Measurements from ENCODE around the gene BBOX1. TPM values are rescaled to one million over a fixed set of nuclear protein-coding genes. Genes with fewer than 3 reads are reported as not detected.

BBOX1 gene
- polyA plus RNA-seq, 1 donor: 0.37 TPM

DNA sequence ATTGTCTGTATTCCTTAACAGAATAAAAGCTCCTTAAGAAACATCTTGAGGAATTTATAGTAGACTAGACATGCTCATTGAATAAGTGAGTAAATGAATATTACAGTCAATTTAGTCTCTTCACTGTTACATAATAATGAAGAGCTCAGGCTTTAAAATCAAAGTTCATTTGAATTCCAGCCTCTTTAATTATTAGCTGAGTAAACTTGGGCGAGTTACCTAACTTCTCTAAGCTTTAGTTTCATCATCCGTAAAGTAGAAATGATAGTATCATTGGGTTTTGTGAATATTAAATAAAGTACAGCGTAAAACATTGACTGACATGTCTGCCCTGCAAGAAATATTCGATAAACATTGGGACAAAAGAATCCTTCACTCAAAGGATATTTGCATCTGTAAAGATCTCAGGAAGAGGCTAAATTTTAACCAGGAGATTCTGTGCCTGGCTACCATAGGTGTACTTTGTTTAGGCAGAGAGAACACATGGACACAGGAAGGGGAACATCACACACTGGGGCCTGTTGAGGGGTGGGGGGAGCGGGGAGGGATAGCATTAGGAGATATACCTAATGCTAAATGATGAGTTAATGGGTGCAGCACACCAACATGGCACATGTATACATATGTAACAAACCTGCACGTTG is 15.2 kb upstream of the BBOX1 start:
- DNase-seq (ENCODE audit: low read depth): no peak

DNA sequence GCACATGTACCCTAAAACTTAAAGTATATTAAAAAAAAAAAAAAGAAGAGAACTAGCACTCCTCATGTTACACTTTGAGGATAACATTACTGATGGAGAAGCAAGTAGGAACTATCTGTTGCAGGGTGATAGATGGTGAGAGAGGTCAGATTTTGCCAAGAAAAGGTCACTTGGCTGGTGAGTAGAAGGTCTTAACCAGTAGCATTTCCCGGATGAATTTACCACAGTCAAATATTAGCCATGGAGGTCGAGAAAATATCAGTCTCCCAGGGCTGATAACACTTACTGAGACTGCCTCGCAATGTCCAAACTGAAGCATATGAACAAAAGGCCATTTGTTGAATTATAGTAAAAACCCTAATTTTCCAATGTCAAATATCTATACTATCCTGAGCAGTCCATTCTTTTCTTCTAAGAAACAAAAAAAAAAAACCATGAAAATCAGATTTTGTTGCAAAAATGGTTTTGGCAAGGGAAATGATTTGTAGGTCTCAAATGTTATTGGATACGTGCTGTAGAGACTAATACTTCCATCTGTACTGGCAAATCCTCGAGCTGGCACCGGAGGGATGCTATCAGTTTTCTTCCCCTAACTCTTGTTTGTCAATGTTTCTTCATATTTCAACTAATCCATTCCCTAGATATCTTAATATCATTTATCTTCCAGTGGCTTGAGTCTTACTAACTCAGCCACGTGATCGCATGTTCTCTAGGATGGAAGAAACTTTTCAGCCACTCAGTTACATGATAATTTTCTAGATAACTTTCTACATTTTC is 14.5 kb upstream of the BBOX1 start:
- no peak for DNase-seq (ENCODE audit: low read depth)

DNA sequence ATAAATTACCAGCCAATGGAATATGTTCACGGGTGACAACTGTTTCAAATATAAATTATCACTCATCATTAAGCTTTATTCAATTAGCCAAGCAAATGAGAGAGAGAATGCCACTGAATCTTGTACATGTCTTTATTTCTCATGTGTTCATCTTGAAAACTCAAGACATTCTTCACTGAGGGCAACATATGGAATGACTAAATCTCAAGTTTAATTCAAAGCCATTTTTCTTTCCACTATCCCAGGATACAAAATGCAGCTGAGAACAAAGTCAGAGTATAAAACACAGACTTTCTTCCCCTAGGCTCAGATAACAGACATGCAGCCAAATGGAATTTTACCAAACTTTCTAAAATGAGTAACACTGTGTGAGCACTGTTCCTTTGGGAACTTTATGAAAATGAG is 12.1 kb upstream of the BBOX1 start:
- DNase-seq (ENCODE audit: low read depth): peak; percentile 83

DNA sequence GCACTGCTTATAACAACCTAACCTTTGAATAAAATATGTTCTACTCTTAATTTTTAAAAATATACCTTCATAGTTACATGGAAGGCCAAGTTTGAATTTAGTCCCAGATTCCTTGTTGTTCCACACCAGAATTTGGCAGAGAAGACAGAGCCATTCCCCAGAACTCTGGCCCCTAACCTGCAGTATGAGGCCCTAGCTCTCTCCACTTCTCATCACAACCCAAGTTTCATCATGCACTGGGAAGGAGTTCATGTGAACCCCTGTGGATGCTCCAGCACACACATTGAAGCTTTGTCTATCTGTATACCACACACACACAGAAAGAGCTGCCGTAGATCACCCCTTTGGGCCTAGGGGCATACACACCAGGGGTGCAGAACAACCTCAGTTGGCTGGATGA is 10.6 kb upstream of the BBOX1 start:
- no peak for DNase-seq (ENCODE audit: low read depth)

DNA sequence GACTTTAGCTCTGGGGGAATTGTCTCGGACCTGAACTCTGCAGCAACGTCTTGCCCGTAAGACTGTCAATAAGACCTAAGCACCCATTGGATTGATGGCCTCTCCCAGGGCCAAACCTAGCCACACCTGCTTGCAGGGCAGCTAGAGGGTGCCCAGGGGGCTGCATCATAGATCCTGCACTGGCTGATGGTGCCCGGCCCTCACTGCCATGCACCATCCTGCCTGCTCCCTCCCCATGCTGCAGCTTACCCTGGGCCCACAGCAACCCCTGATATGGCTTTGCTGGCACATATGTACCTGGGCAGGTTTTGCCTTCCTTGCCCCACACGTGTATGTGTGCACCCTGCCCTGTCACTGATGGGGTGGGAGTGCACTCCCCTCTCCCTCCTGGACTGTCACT is 8.9 kb upstream of the BBOX1 start:
- no peak for DNase-seq (ENCODE audit: low read depth)

DNA sequence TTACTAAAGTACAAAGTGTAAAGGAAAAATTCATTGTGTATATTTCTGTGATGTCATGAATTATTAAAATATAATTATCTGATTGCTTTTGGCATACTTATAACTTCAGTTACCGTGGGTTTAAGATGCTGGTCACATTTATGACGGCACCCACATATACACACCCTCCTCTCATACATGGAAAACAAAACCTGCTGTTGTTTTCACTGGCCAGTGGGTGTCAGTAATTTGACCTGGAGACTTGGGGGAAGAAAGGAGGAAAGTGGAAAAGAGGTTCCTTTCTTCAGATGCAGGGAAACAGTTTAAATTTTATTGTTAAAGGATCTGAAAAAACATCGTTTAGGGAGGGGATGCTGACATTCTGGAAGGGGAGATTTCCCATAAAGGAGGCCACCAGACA is 742 bp upstream of the BBOX1 start:
- DNase-seq (ENCODE audit: low read depth): no peak

DNA sequence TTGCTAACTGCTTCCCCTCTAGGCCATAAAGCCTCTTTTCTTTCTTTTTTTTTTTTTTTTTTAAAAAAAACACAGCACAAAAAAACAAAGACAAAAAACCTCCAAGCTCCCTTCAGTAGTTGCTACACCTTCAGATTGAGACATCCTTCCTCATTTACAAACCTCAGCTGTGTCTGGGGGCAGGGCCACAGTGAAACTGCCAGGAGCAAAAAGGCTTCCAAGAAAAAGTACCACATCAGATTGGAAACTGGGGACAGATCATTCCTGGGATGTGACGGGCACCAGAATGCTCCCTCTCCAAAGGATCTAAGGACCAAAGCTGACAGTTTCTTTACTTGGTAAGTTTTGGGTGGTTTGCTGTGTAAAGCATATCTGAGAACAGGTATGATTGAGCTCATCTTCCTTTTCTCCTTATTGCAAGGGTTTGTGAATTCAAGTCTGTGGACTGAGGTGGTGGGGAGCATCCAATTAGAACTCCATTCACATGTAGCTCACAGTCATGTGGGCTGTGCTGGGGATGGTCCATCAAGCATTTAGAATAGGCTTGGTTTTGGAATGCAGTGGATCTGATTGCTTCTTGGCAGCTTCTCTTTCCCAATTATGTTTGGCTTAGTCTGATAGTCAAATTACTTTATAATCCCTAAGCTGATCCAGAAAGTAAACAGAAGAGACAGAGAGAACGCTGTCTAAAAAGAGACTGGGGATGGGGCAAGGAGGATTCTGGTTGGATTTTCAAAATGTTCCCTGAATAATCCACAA is 705 bp downstream of the BBOX1 start:
- DNase-seq (ENCODE audit: low read depth): no peak

DNA sequence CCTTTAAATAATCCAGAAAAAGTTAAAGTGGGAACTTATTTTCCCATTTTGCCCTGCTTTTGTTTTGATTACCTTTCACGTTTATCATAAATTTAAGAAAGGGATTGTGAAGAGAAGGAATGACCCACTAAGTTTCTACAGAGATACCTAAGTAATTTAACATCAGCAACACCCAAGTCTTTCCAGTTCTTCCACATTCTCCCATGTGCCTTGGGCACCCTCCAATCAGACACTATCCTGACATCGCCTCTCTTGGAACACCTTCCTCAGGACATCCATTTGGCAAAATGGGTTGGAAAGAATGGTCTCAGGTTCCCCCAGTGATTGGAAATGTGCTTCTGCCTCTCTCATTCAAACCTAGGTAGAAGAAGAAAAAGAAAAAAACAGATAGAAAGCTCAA is 6.3 kb downstream of the BBOX1 start:
- DNase-seq (ENCODE audit: low read depth): no peak

DNA sequence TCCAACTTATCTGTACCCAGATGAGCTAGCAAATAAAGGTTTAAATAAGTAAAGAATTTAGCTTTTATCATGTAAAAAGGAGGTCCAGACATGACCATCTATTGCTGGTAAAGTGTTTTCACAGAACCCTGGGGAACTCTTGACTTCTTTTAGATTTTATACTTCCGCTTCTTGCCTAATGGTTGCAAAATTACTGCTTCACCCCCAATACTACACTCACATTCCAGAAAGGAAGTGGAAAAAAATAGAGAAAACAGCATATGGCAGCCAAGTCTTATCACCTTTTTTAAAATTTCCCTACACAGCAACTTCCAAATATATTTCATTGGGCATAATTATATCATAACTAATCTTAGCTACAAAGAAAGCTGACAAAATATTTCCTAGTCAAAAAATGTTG is 12.1 kb downstream of the BBOX1 start:
- DNase-seq (ENCODE audit: low read depth): no peak

DNA sequence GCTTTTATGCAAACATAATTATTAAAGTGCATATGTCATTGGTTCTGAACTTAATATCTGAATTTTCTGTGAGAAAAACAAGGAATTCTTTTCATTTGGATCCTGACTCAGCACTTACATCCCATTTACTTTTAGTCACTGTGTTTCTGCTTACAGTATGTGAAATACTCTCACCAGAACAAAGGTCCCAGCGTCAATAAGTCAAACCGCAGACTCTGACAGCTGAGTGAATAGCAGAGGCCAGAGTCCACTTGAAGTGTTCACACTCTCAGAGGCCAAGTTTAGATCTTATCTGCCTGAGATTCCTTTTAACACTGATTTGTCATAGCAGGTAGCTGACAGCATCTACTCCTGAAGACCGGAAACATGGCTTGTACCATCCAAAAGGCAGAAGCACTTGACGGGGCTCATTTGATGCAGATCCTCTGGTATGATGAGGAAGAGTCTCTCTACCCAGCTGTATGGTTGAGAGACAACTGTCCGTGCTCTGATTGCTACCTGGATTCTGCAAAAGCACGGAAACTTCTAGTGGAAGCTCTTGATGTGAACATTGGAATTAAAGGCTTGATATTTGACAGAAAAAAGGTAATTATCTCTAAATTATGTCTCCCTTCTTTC is 14.6 kb downstream of the BBOX1 start:
- DNase-seq (ENCODE audit: low read depth): no peak

DNA sequence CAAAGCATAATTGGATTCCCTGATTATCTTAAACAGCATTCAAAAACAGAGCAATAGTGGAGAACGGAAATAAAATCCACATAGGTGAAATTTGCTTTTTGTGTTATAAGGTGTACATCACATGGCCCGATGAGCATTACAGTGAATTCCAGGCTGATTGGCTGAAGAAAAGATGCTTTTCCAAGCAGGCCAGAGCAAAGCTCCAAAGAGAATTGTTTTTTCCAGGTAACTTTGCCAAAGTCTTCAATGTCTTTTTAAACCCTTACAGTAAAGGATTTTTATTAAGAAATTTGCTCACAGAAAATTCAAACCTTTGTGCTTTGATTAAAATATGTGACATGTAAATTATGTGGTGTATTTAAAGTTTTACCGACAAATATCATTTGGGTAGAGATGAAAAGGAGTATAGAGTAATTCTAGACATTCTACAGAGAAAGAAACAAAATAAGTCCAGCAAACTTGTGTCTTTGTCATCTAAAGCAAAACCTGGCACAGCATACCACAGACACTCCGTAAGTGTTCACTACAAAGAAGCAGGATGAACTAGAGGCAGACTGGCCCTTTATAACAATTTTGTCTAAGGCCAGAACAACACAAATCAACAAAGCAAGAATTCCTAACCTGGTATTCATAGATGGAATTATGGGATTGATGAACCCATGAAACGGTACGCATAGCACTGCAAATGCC is 16.6 kb downstream of the BBOX1 start:
- DNase-seq (ENCODE audit: low read depth): no peak

DNA sequence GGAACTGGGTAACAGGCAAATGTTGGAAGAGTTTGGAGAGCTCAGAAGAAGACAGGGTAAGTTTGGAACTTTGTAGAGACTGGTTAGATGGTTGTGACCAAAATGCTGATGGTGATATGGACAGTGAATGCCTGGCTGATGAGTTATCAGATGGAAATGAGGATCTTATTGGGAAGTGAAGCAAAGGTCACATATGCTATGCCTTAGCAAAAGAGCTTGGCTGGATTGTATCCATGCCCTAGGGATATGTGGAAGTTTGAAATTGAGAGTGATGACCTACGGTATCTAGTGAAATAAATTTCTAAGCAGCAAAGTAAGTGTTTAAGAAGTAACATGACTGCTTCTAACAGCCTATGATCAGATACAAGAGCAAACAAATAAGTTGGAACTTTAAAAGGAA is 17.8 kb downstream of the BBOX1 start:
- DNase-seq (ENCODE audit: low read depth): no peak

DNA sequence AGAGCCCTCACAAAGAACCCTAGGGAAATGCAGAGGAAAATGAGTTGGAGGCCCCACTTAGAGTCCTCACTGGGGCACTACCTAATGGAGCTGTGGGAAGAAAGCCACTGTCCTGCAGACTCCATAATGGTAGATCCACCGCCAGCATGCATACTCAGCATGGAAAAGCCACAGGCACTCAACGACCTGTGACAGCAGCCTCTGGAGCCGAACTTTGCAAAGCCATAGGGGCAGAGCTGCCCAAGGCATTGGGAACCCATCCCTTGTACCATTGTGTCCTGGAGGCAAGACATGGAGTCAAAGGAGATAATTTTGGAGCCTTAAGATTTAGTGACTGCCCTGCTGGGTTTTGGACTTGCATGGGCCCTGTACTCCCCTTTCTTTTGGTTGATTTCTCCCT is 18.8 kb downstream of the BBOX1 start:
- DNase-seq (ENCODE audit: low read depth): no peak

DNA sequence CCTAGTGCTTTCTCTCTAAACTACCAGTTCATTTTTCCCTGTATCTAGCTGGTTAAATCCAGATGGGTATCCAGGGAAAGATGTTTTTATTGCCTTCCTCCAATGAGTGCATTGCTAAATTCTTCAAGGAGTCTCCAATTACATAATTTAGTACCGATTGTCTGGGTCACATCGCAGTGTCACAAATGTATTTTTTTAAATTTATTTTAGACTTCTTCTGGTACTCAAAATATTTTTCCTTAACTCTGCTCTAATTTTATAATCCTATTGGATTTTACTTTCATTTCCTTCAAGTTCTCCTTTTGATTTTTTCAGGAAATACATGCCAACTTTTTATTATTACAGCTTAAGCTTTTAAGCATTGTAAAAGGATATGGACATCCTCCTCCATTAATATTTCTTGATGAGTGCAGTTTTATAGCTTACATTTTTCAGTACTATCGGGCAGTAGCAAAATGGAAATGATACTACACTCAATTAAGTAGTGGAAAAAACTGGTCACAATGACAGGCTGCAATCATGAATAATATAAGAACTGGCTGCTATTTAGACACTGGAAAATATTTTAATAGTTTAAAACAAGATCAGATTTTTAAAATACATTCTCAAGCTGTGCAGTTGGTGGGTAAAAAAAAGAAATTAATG is 20.3 kb downstream of the BBOX1 start:
- DNase-seq (ENCODE audit: low read depth): peak; percentile 79

DNA sequence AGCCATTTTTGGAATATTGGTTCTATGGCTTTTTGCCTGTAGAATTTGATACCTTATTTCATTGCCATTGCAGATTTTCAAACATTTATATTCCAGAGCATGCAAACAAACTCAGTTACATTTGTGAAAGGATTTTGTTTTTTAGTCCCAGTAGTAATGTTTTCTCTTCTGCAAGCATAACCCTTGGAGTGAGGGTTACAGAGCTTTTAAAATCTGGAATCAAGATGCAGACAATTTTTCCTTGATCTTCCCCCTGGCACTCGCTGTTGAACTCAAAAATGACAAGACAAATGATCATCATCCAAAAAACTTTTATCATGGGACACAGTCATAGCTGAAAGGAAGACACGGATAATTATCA is 20.8 kb downstream of the BBOX1 start:
- DNase-seq (ENCODE audit: low read depth): peak; percentile 74

DNA sequence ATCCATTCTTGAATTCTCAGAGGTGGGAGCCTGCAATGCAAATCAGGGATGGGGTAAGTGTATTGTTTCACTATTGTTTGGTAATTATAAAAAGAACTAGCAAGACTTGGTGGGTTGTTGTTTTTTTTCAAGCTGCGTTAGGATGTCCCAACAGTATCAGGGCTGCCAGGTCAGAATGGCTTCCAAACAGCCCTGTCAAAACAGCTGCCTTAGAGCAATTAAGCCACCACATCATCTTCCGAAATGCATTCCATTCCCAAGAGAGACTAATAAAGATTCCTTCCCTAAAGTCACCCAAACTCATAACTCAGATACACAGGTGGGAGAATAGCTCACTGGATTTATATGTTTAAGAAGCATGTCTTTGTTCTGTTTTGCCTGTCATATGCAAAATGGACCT is 23.5 kb downstream of the BBOX1 start:
- no peak for DNase-seq (ENCODE audit: low read depth)

DNA sequence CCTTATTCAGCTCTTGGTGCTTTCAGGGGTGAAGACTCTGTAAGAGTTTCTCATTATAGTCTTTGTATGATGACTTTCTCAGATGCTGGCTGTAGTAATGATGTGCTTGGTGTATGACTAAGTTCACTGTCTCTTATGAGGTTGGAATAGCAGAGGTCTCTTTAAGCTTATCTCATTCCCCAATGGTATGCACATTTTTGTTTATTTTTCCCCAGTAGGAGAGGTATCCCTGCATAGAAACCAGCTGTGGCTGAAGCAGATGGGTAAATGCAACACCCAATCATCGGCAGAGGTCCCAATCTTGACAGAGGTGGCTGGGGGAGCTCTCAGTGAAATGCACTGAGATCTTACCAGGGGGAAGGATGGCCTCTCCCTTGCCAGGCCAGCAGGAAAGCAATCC is 34.6 kb downstream of the BBOX1 start:
- no peak for DNase-seq (ENCODE audit: low read depth)

DNA sequence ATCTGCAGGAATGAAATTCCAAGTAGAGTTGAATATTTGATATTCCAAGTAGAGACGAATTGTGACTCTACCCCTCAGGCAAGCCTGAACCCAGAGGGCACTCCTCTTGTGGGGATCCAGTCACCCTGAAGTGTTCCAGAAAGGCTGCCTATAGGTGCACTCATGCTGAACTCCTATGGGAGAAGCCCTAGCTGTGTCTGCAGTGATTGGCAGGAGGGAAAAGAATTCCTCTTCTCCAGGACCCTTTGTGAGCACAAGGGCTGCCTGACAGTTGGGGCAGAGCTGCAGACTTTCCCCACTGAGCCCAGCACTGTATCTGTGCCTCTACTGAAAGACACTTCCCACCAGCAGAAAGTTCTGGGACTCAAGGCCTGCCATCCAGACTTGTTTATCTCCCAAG is 35.0 kb downstream of the BBOX1 start:
- DNase-seq (ENCODE audit: low read depth): no peak

DNA sequence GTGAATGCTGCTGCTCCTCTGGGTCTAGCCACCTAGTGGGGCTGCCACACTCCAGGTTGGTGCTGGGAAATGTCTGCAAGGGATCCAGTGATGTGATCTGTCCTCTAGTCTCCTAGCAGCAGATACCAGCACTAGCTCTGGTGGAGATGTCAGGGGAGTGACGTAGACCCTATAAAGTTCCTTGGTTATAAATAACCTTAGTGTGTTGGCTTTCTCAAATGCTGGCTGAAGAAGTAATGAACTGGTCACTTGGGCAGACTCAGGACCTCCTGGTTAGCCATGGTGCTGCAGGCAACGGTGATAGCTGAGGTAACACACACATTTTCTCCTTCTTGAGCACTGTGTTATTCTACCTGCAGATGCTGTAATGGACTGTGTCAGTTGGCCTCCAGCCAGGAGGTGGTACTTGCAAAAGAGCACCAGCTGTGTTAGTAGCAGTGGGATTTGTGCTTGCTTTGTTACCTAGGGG is 35.5 kb downstream of the BBOX1 start:
- DNase-seq (ENCODE audit: low read depth): no peak

DNA sequence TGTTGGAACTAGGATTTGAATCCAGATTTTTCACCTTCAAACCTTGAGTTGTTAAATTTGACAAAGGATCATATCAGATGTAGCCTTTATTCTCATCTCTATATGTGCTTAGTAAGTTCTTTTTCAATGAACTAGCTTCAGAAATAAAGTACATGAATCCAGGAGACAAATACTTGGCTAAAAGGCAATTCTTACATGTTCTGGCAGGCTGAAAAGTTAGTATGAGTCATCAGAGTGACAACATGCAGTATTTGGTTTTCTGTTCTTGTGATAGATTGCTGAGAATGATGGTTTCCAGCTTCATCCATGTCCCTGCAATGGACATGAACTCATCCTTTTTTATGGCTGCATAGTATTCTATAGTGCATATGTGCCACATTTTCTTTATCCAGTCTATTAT is 40.4 kb downstream of the BBOX1 start:
- no peak for DNase-seq (ENCODE audit: low read depth)

DNA sequence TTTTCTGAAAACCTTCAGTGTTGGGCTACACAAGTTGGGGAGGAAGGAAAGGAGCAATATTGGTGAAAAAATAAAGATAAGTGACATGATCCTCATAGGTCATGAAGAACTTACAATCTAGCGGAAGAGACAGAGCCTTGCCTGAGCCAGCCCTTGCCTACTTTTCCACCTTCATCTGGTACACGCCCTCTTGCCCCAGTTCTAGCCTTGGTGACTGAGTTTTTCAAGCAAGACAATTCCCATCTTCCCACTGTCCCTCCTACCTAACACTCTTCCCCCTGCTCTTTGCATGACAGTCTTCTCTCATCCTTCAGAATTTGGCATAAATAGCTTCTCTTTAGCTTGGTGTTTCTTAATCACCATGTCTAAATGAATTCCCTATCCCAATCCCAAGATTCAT is 42.6 kb downstream of the BBOX1 start:
- no peak for DNase-seq (ENCODE audit: low read depth)
